GM23338 (cell line): ENCODE data around the gene AFTPH. TPM values are rescaled to one million over a fixed set of nuclear protein-coding genes. Genes with fewer than 3 reads are reported as not detected.

Source experiments
- ATAC-seq: fragments of 200-7000 bp; cut with Tn5 transposase; 3 replicates; pipeline ENCODE4 v1.9.1; 2020
- DNase-seq: peaks from one replicate; pipeline ENCODE4 v3.0.0-alpha.2; 2015; ENCODE audit warnings: low spot score
- H2AFZ ChIP-seq: fragments of 200-600 bp; sonication (generic); 2 replicates; pipeline ENCODE4 v1.8.0; 2016; ENCODE audit warnings: antibody characterized with exemption, mild to moderate bottlenecking, moderate library complexity
- H3F3A ChIP-seq: fragments of 200-600 bp; sonication (generic); replicated peaks from 2 replicates; pipeline ENCODE4 v1.8.0; 2017; ENCODE audit warnings: antibody characterized with exemption, mixed run types, low read depth
- H3K27ac ChIP-seq: fragments of 200-600 bp; sonication (generic); 2 replicates; pipeline ENCODE4 v1.6.1; 2016; ENCODE audit warnings: low read depth
- H3K27me3 ChIP-seq: fragments of 200-600 bp; sonication (generic); 2 replicates; pipeline ENCODE4 v1.8.0; 2016; ENCODE audit warnings: mild to moderate bottlenecking, mixed run types, moderate library complexity; ENCODE audit not compliant: insufficient read depth
- H3K36me3 ChIP-seq: fragments of 200-600 bp; sonication (generic); 2 replicates; pipeline ENCODE4 v1.8.0; 2016; ENCODE audit warnings: mild to moderate bottlenecking; ENCODE audit not compliant: insufficient read depth
- H3K4me1 ChIP-seq: fragments of 200-600 bp; sonication (generic); 2 replicates; pipeline ENCODE4 v1.8.0; 2016; ENCODE audit warnings: mild to moderate bottlenecking, moderate library complexity; ENCODE audit not compliant: insufficient read depth
- H3K4me2 ChIP-seq: fragments of 200-600 bp; sonication (generic); 2 replicates; pipeline ENCODE4 v1.7.1; 2017; ENCODE audit warnings: mixed run types
- H3K4me3 ChIP-seq: fragments of 200-600 bp; sonication (generic); 2 replicates; pipeline ENCODE4 v1.6.1; 2016; ENCODE audit warnings: mixed run types
- H3K79me2 ChIP-seq: fragments of 200-600 bp; sonication (generic); replicated peaks from 2 replicates; pipeline ENCODE4 v1.8.0; 2017; ENCODE audit warnings: mild to moderate bottlenecking; ENCODE audit not compliant: insufficient read depth
- H3K9me2 ChIP-seq: fragments of 200-600 bp; sonication (generic); 2 replicates; pipeline ENCODE4 v1.8.0; 2017; ENCODE audit not compliant: insufficient read depth
- H4K20me1 ChIP-seq: fragments of 200-600 bp; sonication (generic); replicated peaks from 2 replicates; pipeline ENCODE4 v1.8.0; 2017; ENCODE audit warnings: mild to moderate bottlenecking; ENCODE audit not compliant: insufficient read depth
- H3K27ac Mint-ChIP-seq: 2 replicates; pipeline ENCODE4 v1.8.0; 2020; ENCODE audit warnings: inconsistent platforms, mild to moderate bottlenecking, moderate library complexity, mixed read lengths
- H3K27me3 Mint-ChIP-seq: 3 replicates; pipeline ENCODE4 v1.8.0; 2022; ENCODE audit warnings: low read depth, mild to moderate bottlenecking, moderate library complexity, mixed read lengths, inconsistent platforms; ENCODE audit not compliant: insufficient read depth, poor library complexity
- H3K36me3 Mint-ChIP-seq: 3 replicates; pipeline ENCODE4 v1.8.0; 2021; ENCODE audit warnings: low read depth, mild to moderate bottlenecking, inconsistent platforms, moderate library complexity, mixed read lengths
- H3K4me1 Mint-ChIP-seq: 3 replicates; pipeline ENCODE4 v1.8.0; 2020; ENCODE audit warnings: mild to moderate bottlenecking, inconsistent platforms, mixed read lengths
- H3K4me3 Mint-ChIP-seq: 3 replicates; pipeline ENCODE4 v1.8.0; 2021; ENCODE audit warnings: moderate library complexity, mild to moderate bottlenecking, inconsistent platforms, mixed read lengths
- H3K9me3 Mint-ChIP-seq: 3 replicates; pipeline ENCODE4 v1.8.0; 2020; ENCODE audit warnings: moderate library complexity, mild to moderate bottlenecking, inconsistent platforms, mixed read lengths
- CREB1 ChIP-seq: fragments of 250-450 bp; sonication (Bioruptor Pico); IDR thresholded peaks from 2 replicates; pipeline ENCODE4 v1.5.0; 2020; ENCODE audit warnings: low read depth, mild to moderate bottlenecking, moderate library complexity
- EZH2 ChIP-seq: fragments of 200-600 bp; sonication (generic); IDR thresholded peaks from one replicate; pipeline ENCODE4 v1.8.0; 2017; ENCODE audit warnings: antibody characterized with exemption, mild to moderate bottlenecking, low read depth; ENCODE audit not compliant: unreplicated experiment
- EZH2phosphoT487 ChIP-seq: fragments of 200-600 bp; sonication (generic); IDR thresholded peaks from one replicate; pipeline ENCODE4 v1.8.1; 2018; ENCODE audit warnings: antibody characterized with exemption; ENCODE audit not compliant: unreplicated experiment
- JUNB ChIP-seq: IDR thresholded peaks from one replicate; pipeline ENCODE4 v1.6.1; 2016; ENCODE audit warnings: antibody characterized with exemption; ENCODE audit not compliant: unreplicated experiment
- NANOG ChIP-seq: IDR thresholded peaks from 2 replicates; pipeline ENCODE4 v1.6.1; 2016; ENCODE audit warnings: antibody characterized with exemption, borderline replicate concordance
- POLR2AphosphoS5 ChIP-seq: IDR thresholded peaks from 2 replicates; pipeline ENCODE4 v1.6.1; 2016; ENCODE audit warnings: antibody characterized with exemption, low read depth
- STAT1 ChIP-seq: IDR thresholded peaks from one replicate; pipeline ENCODE4 v1.6.1; 2016; ENCODE audit warnings: antibody characterized with exemption; ENCODE audit not compliant: unreplicated experiment
- ZNF114 ChIP-seq: fragments of 250-450 bp; sonication (Bioruptor Pico); IDR thresholded peaks from 2 replicates; pipeline ENCODE4 v1.5.0; 2020; ENCODE audit warnings: mild to moderate bottlenecking, moderate library complexity
- ZNF331 ChIP-seq: fragments of 250-450 bp; sonication (Bioruptor Pico); IDR thresholded peaks from 2 replicates; pipeline ENCODE4 v1.5.0; 2020; ENCODE audit warnings: low read depth, mild to moderate bottlenecking, moderate library complexity
- polyA plus RNA-seq: library from polyadenylated mRNA; unstranded; fragments of >200 nt; fragmentation: Nextera tagmentation; extraction: Ambion mirVana; gene quantifications from 2 replicates; pipeline ENCODE4 v1.2.1, GENCODE V29; 2016
- total RNA-seq: library from RNA; depleted of rRNA; stranded (reverse); fragments of >200 nt; shearing (Covaris generic); gene quantifications from 2 replicates; pipeline ENCODE4 v1.2.3, GENCODE V29; 2014
- TF ChIP-seq, protein P1 (sequence below), 2 experiments: fragments of 200-600 bp in 1 of 2; sonication (generic) in 1 of 2; conservative IDR thresholded peaks; 2 replicates each; pipeline versions ENCODE4 v1.5.1 to v1.6.1; 2016 to 2017; ENCODE audit warnings: antibody characterized with exemption in 2 of 2, low read depth in 2 of 2, mild to moderate bottlenecking in 2 of 2, moderate library complexity in 1 of 2
- TF ChIP-seq, protein P2 (sequence below): IDR thresholded peaks from one replicate; pipeline ENCODE4 v1.6.1; 2018; ENCODE audit warnings: antibody characterized with exemption; ENCODE audit not compliant: unreplicated experiment

The AFTPH gene
- total and polyA plus RNA-seq, 2 experiments from 2014 or later, result 14.9 to 20.6 TPM

DNA sequence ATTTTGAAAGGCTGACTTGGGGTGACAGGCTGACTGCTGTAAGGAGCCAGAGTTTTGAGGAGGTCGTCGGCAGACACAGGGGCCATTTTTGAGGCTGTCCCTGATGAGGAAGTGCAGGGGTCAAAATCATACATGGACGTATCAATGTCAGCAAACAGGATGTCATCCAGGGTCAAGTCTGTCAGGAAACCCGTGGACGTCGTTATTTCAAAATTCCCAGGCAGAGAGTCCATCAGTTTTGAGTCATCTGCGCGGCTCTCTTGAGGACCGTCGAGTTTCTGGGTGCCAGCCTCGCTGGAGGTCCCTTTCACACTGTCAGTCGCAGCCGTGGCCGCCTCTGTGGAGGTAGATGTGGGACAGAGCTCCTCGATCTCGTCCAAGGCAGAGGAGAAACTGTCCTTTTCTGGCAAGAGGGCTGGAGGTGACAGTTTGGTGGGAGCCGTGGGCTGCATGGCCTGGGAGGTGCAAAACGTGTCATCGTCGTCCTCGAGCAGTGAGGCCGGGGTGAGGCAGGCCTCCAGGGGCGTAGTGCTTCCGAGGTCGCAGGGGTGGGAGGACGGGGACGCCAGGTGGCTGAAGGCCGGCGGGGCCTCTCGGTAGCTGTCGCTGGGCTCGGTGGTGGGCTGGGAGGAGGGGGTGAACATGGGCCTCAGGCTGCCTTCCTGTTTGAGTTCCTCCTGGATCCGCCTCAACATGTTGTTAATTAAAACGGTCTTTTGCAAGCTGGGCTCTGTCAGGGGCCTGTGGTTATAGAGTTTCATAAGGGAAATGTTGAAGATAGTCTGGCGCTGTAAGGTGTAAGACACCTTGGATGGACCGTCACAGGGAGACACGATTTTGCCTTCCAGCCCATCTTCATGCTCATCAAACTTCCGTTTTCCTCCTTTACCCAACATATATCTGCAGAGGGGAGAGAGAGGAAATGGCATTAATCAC, 112.1 kb downstream of the AFTPH start (continued):
- TF ChIP-seq, protein P1, sequence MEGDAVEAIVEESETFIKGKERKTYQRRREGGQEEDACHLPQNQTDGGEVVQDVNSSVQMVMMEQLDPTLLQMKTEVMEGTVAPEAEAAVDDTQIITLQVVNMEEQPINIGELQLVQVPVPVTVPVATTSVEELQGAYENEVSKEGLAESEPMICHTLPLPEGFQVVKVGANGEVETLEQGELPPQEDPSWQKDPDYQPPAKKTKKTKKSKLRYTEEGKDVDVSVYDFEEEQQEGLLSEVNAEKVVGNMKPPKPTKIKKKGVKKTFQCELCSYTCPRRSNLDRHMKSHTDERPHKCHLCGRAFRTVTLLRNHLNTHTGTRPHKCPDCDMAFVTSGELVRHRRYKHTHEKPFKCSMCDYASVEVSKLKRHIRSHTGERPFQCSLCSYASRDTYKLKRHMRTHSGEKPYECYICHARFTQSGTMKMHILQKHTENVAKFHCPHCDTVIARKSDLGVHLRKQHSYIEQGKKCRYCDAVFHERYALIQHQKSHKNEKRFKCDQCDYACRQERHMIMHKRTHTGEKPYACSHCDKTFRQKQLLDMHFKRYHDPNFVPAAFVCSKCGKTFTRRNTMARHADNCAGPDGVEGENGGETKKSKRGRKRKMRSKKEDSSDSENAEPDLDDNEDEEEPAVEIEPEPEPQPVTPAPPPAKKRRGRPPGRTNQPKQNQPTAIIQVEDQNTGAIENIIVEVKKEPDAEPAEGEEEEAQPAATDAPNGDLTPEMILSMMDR (conservative IDR thresholded peaks at IDR 0.05; ENCODE audit: low read depth in 2 of 2), result no peak; a peak in 1 of 4 replicates
- no peak for TF ChIP-seq ZNF331 (CRISPR knock-in tag)
- TF ChIP-seq JUNB, result no peak
- TF ChIP-seq STAT1, result no peak
- no peak for TF ChIP-seq EZH2
- TF ChIP-seq EZH2phosphoT487, result no peak
- TF ChIP-seq ZNF114 (CRISPR knock-in tag), result no peak
- TF ChIP-seq POLR2AphosphoS5, result no peak
- no peak for TF ChIP-seq NANOG
- no peak for TF ChIP-seq CREB1 (CRISPR knock-in tag)

DNA sequence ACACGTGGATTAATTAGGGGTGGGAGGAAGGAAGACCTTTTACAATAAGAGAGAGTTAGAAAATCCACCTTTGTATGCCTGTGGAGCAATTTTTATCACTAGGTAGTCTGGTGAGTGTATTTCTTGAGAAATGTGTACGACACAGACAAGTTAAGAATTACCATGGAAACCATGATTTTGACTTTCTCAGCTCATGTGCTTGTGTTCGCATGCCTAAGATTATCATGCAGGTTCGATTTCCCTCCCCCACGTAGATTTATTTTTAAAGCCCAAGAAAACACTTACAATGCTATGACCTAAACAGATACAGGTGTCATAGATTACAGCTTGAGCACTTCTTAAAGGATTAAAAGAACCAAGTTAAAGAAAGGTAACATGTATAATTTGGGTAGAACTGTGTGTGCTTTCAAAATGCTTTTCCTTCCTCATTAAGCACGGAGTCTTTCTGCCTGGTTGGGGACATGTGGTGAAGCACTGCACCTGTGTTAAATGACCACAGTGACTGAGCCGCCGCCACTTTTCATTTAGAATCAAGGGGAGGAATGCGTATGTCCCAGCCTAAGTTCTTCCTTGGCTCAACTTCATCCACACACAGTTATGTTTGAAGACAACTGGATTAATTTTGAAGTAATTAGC, 113.0 kb downstream of the AFTPH start:
- Histone ChIP-seq H2AFZ (no peak overlapping the region), H3K4me2 (no peak overlapping the region), H3K79me2 (peaks cover 41% of the 10 kb centered on the region), H3K4me1 (peaks cover 58% of the 10 kb centered on the region), H3K36me3 (no peaks in the 10 kb centered on the region), H3K9me2 (no peaks in the 10 kb centered on the region), H3K27me3 (peaks cover 4% of the 10 kb centered on the region; the same call in 1 of the 2 replicates), H3K27ac (no peak overlapping the region), H3K4me3 (no peak overlapping the region), H4K20me1 (peaks cover 21% of the 10 kb centered on the region; the same call in 1 of the 2 replicates), H3F3A (no peaks in the 10 kb centered on the region)
- H3K9me3 Mint-ChIP-seq, result no peaks in the 10 kb centered on the region
- no peak overlapping the region for H3K4me3 Mint-ChIP-seq
- TF ChIP-seq NANOG (no peak), JUNB (no peak), EZH2 (no peak), EZH2phosphoT487 (no peak), ZNF331 (CRISPR knock-in tag) (no peak), CREB1 (CRISPR knock-in tag) (no peak), STAT1 (no peak)
- TF ChIP-seq, protein P1 (conservative IDR thresholded peaks at IDR 0.05; ENCODE audit: low read depth in 2 of 2), result no peak
- TF ChIP-seq, protein P2, sequence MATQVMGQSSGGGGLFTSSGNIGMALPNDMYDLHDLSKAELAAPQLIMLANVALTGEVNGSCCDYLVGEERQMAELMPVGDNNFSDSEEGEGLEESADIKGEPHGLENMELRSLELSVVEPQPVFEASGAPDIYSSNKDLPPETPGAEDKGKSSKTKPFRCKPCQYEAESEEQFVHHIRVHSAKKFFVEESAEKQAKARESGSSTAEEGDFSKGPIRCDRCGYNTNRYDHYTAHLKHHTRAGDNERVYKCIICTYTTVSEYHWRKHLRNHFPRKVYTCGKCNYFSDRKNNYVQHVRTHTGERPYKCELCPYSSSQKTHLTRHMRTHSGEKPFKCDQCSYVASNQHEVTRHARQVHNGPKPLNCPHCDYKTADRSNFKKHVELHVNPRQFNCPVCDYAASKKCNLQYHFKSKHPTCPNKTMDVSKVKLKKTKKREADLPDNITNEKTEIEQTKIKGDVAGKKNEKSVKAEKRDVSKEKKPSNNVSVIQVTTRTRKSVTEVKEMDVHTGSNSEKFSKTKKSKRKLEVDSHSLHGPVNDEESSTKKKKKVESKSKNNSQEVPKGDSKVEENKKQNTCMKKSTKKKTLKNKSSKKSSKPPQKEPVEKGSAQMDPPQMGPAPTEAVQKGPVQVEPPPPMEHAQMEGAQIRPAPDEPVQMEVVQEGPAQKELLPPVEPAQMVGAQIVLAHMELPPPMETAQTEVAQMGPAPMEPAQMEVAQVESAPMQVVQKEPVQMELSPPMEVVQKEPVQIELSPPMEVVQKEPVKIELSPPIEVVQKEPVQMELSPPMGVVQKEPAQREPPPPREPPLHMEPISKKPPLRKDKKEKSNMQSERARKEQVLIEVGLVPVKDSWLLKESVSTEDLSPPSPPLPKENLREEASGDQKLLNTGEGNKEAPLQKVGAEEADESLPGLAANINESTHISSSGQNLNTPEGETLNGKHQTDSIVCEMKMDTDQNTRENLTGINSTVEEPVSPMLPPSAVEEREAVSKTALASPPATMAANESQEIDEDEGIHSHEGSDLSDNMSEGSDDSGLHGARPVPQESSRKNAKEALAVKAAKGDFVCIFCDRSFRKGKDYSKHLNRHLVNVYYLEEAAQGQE, result no peak
- H3K36me3 Mint-ChIP-seq, result peaks cover 15% of the 10 kb centered on the region
- DNase-seq (no peak), ATAC-seq (no peak)
- H3K27me3 Mint-ChIP-seq, result peaks cover 7% of the 10 kb centered on the region
- H3K4me1 Mint-ChIP-seq, result peaks cover 67% of the 10 kb centered on the region
- no peak overlapping the region for H3K27ac Mint-ChIP-seq
